AG04450 (cell line): ENCODE data around the gene SORCS3. TPM values are rescaled to one million over a fixed set of nuclear protein-coding genes. Genes with fewer than 3 reads are reported as not detected.
A peak's percentile ranks its signal among the peaks of the same experiment; 100 is the strongest.

Experiments used
- CTCF ChIA-PET: fragments of 300-600, 350-600 bp; formaldehyde crosslinking; extraction: SDS; loops from one replicate; lab custom pipeline; 2022; ENCODE audit warnings: antibody characterized with exemption, inconsistent platforms; lab: Charles Lee
- POLR2A ChIA-PET: fragments of 350-600 bp; formaldehyde crosslinking; extraction: SDS; loops from one replicate; lab custom pipeline; 2021; ENCODE audit warnings: antibody characterized with exemption, inconsistent platforms; lab: Yijun Ruan, JAX
- DNase-seq: peaks from one replicate; pipeline ENCODE4 v3.0.0-alpha.2; 2011; ENCODE audit warnings: low read depth, low spot score
- H3K27ac ChIP-seq: one replicate; pipeline ENCODE4 v1.5.1; 2012; ENCODE audit warnings: low read depth, low read length, control low read depth
- H3K27me3 ChIP-seq: one replicate; pipeline ENCODE4 v1.6.0; 2012; ENCODE audit warnings: low read length; ENCODE audit not compliant: control insufficient read depth, insufficient read depth
- H3K4me3 ChIP-seq: 2 replicates; pipeline ENCODE4 v1.5.1; 2011; ENCODE audit warnings: mild to moderate bottlenecking, low read depth, low read length, control low read depth
- H3K9me3 ChIP-seq: 2 replicates; pipeline ENCODE4 v1.5.1; 2012; ENCODE audit warnings: low read length; ENCODE audit not compliant: control insufficient read depth, insufficient read depth
- polyA plus RNA-seq: library from polyadenylated mRNA; depleted of rRNA; stranded (reverse); fragments of >200 nt; gene quantifications from 2 replicates; pipeline ENCODE4 v1.2.3, GENCODE V29; 2011
- TF ChIP-seq, protein P1 (sequence below): IDR thresholded peaks from 2 replicates; pipeline ENCODE4 v1.5.1; 2011; ENCODE audit warnings: low read depth, low read length, control low read depth, inconsistent platforms

Gene SORCS3
- polyA plus RNA-seq, 1 experiment: not detected

DNA sequence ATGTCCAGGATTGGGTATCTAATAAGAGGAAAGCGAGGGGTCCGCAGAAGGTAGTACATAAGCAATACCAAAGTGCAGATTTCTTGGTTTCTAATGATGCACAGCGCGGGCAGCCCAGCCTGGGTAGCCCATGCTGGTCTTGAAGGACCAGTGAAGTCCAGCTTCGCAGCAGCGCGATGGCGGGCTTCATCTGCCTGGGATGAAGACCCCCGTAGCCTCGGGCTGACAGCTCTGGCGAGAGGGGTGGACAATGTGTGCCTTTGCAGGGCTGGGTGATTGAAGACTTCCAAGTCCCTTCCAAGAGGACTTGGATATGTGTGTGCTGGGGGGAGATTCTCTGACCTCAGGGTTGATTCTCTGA is 2.2 kb downstream of the SORCS3 start:
- TF ChIP-seq, protein P1, sequence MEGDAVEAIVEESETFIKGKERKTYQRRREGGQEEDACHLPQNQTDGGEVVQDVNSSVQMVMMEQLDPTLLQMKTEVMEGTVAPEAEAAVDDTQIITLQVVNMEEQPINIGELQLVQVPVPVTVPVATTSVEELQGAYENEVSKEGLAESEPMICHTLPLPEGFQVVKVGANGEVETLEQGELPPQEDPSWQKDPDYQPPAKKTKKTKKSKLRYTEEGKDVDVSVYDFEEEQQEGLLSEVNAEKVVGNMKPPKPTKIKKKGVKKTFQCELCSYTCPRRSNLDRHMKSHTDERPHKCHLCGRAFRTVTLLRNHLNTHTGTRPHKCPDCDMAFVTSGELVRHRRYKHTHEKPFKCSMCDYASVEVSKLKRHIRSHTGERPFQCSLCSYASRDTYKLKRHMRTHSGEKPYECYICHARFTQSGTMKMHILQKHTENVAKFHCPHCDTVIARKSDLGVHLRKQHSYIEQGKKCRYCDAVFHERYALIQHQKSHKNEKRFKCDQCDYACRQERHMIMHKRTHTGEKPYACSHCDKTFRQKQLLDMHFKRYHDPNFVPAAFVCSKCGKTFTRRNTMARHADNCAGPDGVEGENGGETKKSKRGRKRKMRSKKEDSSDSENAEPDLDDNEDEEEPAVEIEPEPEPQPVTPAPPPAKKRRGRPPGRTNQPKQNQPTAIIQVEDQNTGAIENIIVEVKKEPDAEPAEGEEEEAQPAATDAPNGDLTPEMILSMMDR: no peak
- no peak overlapping the region for H3K4me3 ChIP-seq
- no peaks in the 10 kb centered on the region for H3K9me3 ChIP-seq
- DNase-seq: no peak
- peaks cover 50% of the 10 kb centered on the region for H3K27me3 ChIP-seq
- CTCF ChIA-PET: no interaction called here
- H3K27ac ChIP-seq: no peak overlapping the region
- POLR2A ChIA-PET: no interaction called here

DNA sequence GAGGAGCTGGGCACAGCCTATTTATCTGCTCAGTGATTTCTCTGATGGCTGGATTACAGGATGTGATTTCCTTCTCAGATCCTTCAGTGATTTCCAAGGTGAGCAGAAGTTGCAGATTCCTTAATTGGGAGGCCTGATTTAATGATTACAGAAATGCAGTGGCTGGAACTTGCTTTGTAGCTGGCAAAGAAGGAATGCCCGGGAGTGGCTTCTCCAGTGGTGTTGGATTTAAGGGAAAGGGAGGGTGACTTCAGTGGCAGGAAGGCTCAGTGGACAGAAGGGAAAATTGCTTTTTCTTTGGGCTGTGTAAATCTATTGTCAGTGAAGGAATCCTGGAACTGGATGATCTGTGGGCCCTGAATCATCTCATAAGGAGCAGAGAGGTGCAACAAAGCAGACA is 5.1 kb downstream of the SORCS3 start:
- TF ChIP-seq, protein P1: no peak
- POLR2A ChIA-PET: no interaction called here
- no peak for DNase-seq
- Histone ChIP-seq H3K9me3 (no peaks in the 10 kb centered on the region), H3K27ac (no peak overlapping the region), H3K4me3 (no peak overlapping the region), H3K27me3 (peaks cover 28% of the 10 kb centered on the region)
- CTCF ChIA-PET: no interaction called here

DNA sequence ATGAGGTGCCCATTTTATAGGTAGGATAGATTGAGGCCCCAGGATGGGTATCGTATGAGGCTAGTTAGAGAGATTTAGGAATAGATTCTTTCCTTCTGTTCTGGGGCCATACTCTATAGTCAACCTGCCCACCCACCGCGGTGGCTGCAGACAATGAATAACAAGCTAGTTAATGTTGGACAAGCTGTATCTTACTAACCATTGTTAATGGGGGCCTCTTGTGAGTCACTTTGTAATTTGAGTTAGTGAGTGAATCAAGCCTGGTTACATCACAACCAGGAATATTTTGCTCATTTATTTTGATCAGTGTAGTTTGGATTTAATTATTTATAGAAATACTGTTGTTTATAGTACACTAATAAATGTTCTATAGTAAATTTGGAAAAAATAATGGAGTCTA is 7.3 kb downstream of the SORCS3 start:
- H3K27me3 ChIP-seq: peaks cover 14% of the 10 kb centered on the region
- no peak overlapping the region for H3K27ac ChIP-seq
- ChIA-PET POLR2A (no interaction called here), CTCF (no interaction called here)
- no peak for DNase-seq
- TF ChIP-seq, protein P1: no peak
- no peaks in the 10 kb centered on the region for H3K9me3 ChIP-seq
- no peak overlapping the region for H3K4me3 ChIP-seq

DNA sequence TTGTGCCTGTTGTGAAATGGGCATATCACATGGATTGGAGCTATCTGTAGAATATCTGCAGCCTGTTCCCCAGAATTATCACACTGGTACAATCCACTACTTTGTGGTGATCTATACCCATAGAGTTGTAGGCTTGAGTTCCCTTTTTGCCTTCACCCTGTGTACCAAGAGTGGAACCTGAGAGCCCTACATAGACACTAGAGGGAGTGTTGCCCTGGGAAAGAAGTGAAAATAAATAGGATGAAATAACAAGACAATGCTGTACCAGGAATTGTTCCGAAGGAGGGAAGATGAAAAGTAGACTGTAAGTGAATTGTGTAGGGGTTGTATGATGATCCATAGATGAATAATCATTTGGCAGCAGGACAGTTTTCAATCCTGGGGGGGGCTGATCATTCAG is 9.0 kb downstream of the SORCS3 start:
- ChIA-PET CTCF (no interaction called here), POLR2A (no interaction called here)
- TF ChIP-seq, protein P1: peak; percentile 11; the same call in 1 of the 2 replicates
- H3K27ac ChIP-seq: no peak overlapping the region
- DNase-seq: no peak
- no peaks in the 10 kb centered on the region for H3K9me3 ChIP-seq
- peaks cover 3% of the 10 kb centered on the region for H3K27me3 ChIP-seq
- H3K4me3 ChIP-seq: no peak overlapping the region

DNA sequence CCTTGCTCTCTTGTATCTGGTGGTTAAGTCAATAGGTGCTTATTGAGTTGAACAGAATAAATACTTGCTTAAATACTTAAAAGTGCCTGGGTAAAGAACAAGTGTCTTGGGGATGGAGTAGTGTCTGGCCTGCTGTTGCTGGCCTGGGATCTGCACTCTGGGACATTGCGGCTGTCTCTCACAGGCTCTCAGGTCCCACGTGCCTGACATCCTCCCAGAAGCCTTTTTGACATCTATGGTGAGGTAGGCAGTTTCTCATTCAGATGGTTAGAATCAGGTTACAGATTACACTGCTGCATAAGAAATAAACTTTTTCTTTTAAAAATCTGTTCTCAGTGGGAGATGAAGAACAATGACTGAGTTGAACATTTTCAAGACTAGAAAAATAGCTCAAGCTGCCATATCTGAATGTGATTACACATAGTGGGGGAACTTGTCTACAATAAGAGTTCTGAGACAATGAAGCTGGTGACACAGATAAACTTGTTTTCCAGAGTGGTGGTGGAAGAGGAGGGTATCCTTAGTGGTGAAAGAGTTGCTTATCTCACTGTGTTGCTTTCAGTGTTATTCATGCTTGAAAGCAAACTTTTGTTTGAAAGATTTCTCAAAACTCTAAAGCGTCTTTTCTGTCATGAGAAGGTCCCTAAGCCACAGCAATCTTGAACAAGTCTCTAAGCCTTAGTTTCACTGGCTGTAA is 9.7 kb downstream of the SORCS3 start:
- ChIA-PET CTCF (no interaction called here), POLR2A (no interaction called here)
- Histone ChIP-seq H3K4me3 (no peak overlapping the region), H3K9me3 (no peaks in the 10 kb centered on the region), H3K27ac (no peak overlapping the region), H3K27me3 (no peaks in the 10 kb centered on the region)
- TF ChIP-seq, protein P1: no peak
- DNase-seq: no peak
